Stimulated activated CD4-positive, alpha-beta T cell treated with anti-CD3 and anti-CD28 coated beads, Interleukin-15, amount 100 ng/mL, for 48 hours (primary cell): Measurements from ENCODE around the gene SLC8B1.

Source experiments
- DNase-seq, 2 donors: peaks; one replicate each; pipeline ENCODE4 v3.0.0-alpha.2; 2020; ENCODE audit warnings: low read depth in 2 of 2

The SLC8B1 gene

GRCh38 chr12:113270709-113271009 is 64.2 kb downstream of the SLC8B1 start:
- DNase-seq = no peak

- DNase-seq = no peak
Measured at GRCh38 chr12:113269257-113269943, 65.5 kb downstream of the SLC8B1 start.

GRCh38 chr12:113268621-113269020 is 66.3 kb downstream of the SLC8B1 start:
- no peak for DNase-seq

- DNase-seq = no peak
Measured at GRCh38 chr12:113268136-113268535, 66.8 kb downstream of the SLC8B1 start.

GRCh38 chr12:113267621-113268020 is 67.3 kb downstream of the SLC8B1 start:
- no peak for DNase-seq

- DNase-seq = no peak
Measured at GRCh38 chr12:113266106-113266895, 68.6 kb downstream of the SLC8B1 start.

- DNase-seq = no peak
Measured at GRCh38 chr12:113263431-113263963, 71.4 kb downstream of the SLC8B1 start.

- DNase-seq = no peak
Measured at GRCh38 chr12:113262710-113263109, 72.2 kb downstream of the SLC8B1 start.

- peak in 1 of 2 donors; percentile 22 for DNase-seq
Measured at GRCh38 chr12:113261847-113262470, 73.0 kb downstream of the SLC8B1 start.

- DNase-seq = no peak
Measured at GRCh38 chr12:113260636-113261300, 74.1 kb downstream of the SLC8B1 start.

- no peak for DNase-seq
Measured at GRCh38 chr12:113260127-113260526, 74.8 kb downstream of the SLC8B1 start.

GRCh38 chr12:113257564-113257963 is 77.3 kb downstream of the SLC8B1 start:
- no peak for DNase-seq

GRCh38 chr12:113254298-113254697 is 80.6 kb downstream of the SLC8B1 start:
- DNase-seq = no peak

- no peak for DNase-seq
Measured at GRCh38 chr12:113253532-113254285, 81.2 kb downstream of the SLC8B1 start.

- no peak for DNase-seq
Measured at GRCh38 chr12:113252494-113252893, 82.4 kb downstream of the SLC8B1 start.

- no peak for DNase-seq
Measured at GRCh38 chr12:113251404-113252070, 83.4 kb downstream of the SLC8B1 start.

- DNase-seq = no peak
Measured at GRCh38 chr12:113250045-113250444, 84.9 kb downstream of the SLC8B1 start.

GRCh38 chr12:113249546-113249945 is 85.4 kb downstream of the SLC8B1 start:
- no peak for DNase-seq

- DNase-seq = no peak
Measured at GRCh38 chr12:113248842-113249435, 86.0 kb downstream of the SLC8B1 start.
